Central memory CD8-positive, alpha-beta T cell (primary cell): ENCODE data around the gene DUOX1.

ENCODE experiments used
- ATAC-seq: fragments of 150-1000 bp; cut with Tn5 transposase; replicated peaks from 2 replicates; pipeline ENCODE4 v1.10.0; 2022; ENCODE audit warnings: mild to moderate bottlenecking, moderate FRiP score, moderate number of reproducible peaks; ENCODE audit not compliant: poor library complexity, severe bottlenecking; ENCODE audit errors: extremely low read depth
- DNase-seq, 2 donors: peaks; one replicate each; pipeline ENCODE4 v3.0.0; 2021; ENCODE audit warnings: low spot score in 2 of 2
- H3K27ac Mint-ChIP-seq: one replicate; pipeline ENCODE4 v1.8.0; 2022; ENCODE audit warnings: low read depth, mild to moderate bottlenecking, moderate library complexity, mixed read lengths
- H3K27me3 Mint-ChIP-seq: one replicate; pipeline ENCODE4 v1.8.0; 2022; ENCODE audit warnings: mixed read lengths
- H3K36me3 Mint-ChIP-seq: one replicate; pipeline ENCODE4 v1.8.0; 2022; ENCODE audit warnings: mild to moderate bottlenecking, moderate library complexity, mixed read lengths; ENCODE audit not compliant: insufficient read depth
- H3K4me1 Mint-ChIP-seq: one replicate; pipeline ENCODE4 v1.8.0; 2022; ENCODE audit warnings: mixed read lengths
- H3K4me3 Mint-ChIP-seq: one replicate; pipeline ENCODE4 v1.8.0; 2022; ENCODE audit warnings: mild to moderate bottlenecking, moderate library complexity, mixed read lengths
- H3K9me3 Mint-ChIP-seq: one replicate; pipeline ENCODE4 v1.8.0; 2022; ENCODE audit warnings: mixed read lengths

The DUOX1 gene

DNA sequence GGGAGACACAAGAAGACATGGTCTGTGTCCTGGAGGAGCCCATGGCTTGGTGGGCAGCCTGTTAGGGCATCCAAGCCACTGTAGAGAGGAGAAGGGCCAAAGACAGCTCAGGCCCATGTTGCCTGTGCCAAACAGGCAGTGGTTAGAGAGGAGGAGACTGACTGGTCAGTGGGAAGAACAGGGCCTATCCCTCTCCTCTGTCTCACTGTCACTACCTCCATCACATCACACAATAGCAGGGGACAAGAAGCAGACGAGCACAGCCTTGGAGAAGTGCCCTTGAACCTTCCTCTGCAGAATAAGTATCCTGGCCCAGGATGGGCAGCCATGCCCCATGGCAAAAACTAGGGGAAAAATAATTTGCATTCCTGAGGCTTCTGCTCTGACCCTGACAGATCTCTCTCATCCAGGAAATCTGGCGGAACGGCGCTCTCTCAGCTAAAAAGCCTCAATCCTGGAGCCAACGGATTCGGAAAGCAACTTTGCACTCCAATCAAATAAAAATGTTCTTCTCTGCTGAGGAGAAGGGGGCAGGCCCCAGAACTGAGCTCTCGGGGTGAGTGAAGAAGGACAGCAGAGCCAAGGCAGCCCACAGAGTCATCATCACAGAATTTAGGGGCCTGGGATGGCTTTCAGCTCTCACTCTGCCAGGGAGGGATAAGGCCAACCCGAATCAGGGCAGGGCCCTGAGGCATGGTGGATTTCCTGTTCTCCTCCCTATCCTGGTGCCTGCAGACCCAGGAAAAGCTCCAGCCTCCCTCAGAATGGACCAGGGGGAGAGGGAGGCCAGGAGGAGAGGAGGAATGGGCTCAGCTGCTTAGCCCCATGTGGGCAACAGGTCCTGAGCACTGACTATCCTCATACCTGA lies 56.3 kb downstream of the DUOX1 start:
- no peak for DNase-seq
- no peaks in the 10 kb centered on the region for H3K9me3 Mint-ChIP-seq
- no peak for ATAC-seq

DNA sequence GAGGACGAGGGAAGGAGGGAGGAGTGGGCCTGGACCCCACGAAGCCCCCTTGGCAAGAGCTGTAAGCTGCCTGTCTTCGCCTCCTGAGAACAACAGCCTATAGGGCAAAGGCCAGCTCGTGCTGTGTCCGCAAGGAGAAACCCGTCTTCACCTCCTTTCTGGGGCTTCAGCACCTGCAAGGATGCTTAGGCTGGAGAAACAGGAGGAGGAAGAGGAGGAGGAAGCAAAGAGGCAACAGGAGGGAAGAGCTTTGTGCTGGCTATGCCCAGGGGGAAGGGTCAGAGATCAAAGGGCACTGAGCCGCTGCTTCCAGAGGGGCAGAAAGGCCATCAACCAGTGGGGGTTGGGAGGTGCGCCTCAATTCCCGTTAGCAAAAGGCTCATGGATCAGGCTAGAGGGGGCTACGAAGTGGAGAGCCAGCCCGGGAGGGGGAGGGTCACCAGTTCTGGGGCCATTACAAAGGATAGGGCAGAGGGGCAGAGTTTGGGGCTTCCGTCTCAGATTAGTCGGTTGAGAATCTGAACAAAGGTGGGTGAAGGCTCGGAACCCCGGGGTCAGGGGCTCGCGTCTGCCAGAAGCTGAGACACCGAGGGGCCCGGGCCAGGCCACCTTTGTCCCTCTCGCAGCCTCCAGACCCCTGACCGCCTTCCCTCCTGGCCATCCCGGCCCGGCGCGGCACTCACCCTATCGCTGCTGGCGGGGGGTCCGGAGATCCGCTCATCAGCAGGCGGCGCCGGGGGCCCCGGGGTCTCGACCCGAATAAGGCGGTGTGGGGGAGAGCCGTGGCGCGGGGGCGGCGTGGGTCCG lies 57.2 kb downstream of the DUOX1 start:
- no peaks in the 10 kb centered on the region for H3K9me3 Mint-ChIP-seq
- H3K27ac Mint-ChIP-seq: peak overlapping the region; percentile 82
- H3K4me3 Mint-ChIP-seq: peak overlapping the region; percentile 90
- peaks cover 18% of the 10 kb centered on the region for H3K4me1 Mint-ChIP-seq
- ATAC-seq (no peak), DNase-seq (no peak)
- H3K36me3 Mint-ChIP-seq: peaks cover 9% of the 10 kb centered on the region
- peaks cover 19% of the 10 kb centered on the region for H3K27me3 Mint-ChIP-seq

More for the DNA sequence above, 56.3 kb downstream of the DUOX1 start:
- H3K36me3 Mint-ChIP-seq: peaks cover 9% of the 10 kb centered on the region
- peak overlapping the region; percentile 90 for H3K4me3 Mint-ChIP-seq
- H3K4me1 Mint-ChIP-seq: peaks cover 18% of the 10 kb centered on the region
- peak overlapping the region; percentile 82 for H3K27ac Mint-ChIP-seq
- peaks cover 19% of the 10 kb centered on the region for H3K27me3 Mint-ChIP-seq

DNA sequence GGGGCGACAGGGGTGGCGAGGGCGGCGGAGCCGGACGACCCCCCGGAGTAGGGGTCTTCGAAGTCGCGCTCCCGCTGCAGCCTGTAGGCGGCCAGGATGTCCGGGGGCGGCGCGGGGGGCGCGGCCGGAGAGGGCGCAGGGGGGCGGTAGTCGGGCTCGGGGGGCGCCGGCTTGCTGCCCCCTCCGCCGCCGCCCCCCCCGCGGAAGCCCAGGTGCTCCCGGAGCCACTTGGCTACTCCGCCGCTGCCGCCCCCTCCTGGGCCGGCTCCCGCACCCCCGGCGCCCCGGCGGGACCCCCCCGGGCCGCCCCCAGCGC lies 57.7 kb downstream of the DUOX1 start:
- Mint-ChIP-seq H3K36me3 (peaks cover 9% of the 10 kb centered on the region), H3K9me3 (no peaks in the 10 kb centered on the region), H3K27me3 (peaks cover 19% of the 10 kb centered on the region), H3K27ac (no peak overlapping the region), H3K4me3 (peak overlapping the region; percentile 87), H3K4me1 (peaks cover 18% of the 10 kb centered on the region)
- ATAC-seq: no peak
- no peak for DNase-seq

DNA sequence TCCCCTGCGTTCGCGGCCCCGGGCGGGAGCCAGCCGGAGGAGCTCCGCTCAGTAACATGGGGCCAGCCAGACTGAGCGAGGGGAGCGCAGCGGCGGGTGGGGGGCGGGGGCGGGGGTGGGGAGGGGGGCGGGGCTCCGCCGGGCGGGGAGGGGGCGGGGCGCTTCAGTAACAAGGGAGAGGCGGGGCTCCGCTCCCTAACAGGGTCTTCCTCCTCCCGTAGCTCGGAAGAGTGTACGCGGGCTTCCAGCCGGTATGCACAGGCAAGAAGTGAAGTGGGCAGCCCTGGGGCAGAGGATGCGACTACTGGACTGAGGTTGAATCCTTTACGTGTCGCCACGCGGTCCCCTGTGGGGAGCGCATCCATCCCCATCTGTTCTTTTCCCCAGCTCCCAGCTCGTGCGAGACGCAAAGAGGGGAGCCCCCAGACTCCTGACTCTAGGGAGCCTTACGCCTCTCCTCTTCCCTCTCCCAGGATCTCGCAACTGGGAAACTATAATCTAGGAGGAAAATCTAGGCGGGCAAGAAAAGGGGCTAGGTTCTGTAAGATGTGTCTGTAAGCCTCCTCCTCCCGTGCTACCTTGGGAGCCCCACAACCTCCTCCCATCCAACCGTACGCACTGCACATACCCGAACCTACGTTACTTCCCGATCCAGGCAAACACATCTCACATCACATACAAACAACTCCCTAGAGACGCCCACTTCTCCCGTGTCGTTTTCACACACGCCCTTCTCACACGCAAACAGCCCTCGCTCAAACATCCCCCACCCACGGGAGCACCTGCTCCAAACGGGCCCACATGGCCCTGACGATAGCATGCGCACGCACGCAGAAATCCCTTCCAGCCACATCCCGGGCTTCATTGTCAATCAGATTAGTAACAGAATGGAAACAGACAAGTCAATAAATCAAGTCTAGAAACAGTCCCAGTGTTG lies 58.4 kb downstream of the DUOX1 start, which contains the start of gene SHF:
SHF (minus strand) TSS at position 73 of the 937 bp plus-strand sequence; CDS start at position 58, 15 bp downstream.
- peaks cover 18% of the 10 kb centered on the region for H3K4me1 Mint-ChIP-seq
- DNase-seq: peak in 1 of 2 donors; percentile 34

DNA sequence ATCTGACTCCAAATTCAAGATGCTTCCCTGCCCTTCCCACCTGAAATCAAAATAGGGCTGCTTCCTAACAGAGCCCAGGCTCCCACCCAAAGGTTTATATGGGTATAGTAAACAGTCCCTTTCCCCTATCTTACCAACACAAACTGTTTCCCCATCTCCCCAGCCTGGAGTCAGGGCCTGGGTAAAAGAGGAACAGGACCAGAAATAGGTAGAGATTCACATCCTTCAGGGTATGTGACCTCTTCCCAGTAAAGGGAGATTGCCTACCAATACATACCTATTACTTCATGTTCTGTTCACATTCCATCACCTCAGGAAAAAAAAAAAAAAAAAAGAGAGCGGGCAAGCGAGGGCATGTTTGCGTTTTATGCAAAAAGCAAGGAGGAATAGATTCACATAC lies 67.7 kb downstream of the DUOX1 start:
- DNase-seq (no peak), ATAC-seq (no peak)
- H3K27me3 Mint-ChIP-seq: peaks cover 18% of the 10 kb centered on the region
- no peaks in the 10 kb centered on the region for H3K9me3 Mint-ChIP-seq
- H3K27ac Mint-ChIP-seq: no peak overlapping the region
- no peak overlapping the region for H3K4me3 Mint-ChIP-seq
- H3K4me1 Mint-ChIP-seq: peaks cover 5% of the 10 kb centered on the region
- peaks cover 5% of the 10 kb centered on the region for H3K36me3 Mint-ChIP-seq

More for the DNA sequence above, 58.4 kb downstream of the DUOX1 start, which contains the start of gene SHF:
- peaks cover 25% of the 10 kb centered on the region for H3K27me3 Mint-ChIP-seq
- peak; percentile 57 for ATAC-seq
- H3K36me3 Mint-ChIP-seq: peaks cover 9% of the 10 kb centered on the region
- H3K9me3 Mint-ChIP-seq: no peaks in the 10 kb centered on the region
- H3K4me3 Mint-ChIP-seq: peak within 1 kb of the TSS; percentile 90
- peak within 1 kb of the TSS; percentile 94 for H3K27ac Mint-ChIP-seq

DNA sequence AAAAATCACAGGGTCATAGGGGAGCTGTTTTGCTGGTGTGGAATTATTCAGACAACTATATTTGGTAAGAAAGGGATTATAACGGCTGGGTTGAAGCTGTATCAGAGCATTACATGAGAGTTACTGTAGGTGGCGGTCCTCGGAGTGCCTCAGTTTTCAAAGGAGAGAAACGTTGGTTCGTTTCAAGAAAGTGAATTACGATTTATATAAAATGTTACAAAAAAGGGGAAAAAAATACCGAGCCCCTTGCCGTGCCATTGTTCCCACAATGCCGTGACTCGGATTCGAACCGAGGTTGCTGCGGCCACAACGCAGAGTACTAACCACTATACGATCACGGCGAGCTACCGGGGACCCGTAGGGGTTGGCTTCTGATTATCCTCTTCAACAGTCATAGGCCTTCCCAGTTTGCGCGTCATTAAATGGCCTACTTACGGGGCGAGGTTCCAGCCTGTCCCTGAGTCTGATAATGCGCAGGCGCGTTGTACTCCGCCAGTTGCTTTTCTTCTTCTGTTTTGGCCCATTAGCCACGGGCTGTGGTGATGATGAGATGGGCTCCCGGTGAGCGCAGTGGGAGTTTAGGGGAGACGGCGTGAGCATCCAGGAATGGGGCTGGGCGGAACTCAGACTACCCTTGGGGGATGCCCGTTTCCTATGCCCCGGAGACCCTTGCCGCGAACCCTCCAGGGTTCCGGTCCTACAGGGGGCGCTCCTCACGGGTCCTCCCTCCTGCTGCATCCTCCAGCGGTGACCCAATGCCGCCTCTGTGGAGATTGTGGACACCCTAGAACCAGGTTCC lies 68.7 kb downstream of the DUOX1 start:
- H3K27me3 Mint-ChIP-seq: peaks cover 8% of the 10 kb centered on the region
- no peak overlapping the region for H3K27ac Mint-ChIP-seq
- H3K4me1 Mint-ChIP-seq: peaks cover 5% of the 10 kb centered on the region
- H3K36me3 Mint-ChIP-seq: peaks cover 5% of the 10 kb centered on the region
- no peak overlapping the region for H3K4me3 Mint-ChIP-seq
- ATAC-seq (peak; percentile 60), DNase-seq (peak; percentile 98 to 99)
- H3K9me3 Mint-ChIP-seq: no peaks in the 10 kb centered on the region

DNA sequence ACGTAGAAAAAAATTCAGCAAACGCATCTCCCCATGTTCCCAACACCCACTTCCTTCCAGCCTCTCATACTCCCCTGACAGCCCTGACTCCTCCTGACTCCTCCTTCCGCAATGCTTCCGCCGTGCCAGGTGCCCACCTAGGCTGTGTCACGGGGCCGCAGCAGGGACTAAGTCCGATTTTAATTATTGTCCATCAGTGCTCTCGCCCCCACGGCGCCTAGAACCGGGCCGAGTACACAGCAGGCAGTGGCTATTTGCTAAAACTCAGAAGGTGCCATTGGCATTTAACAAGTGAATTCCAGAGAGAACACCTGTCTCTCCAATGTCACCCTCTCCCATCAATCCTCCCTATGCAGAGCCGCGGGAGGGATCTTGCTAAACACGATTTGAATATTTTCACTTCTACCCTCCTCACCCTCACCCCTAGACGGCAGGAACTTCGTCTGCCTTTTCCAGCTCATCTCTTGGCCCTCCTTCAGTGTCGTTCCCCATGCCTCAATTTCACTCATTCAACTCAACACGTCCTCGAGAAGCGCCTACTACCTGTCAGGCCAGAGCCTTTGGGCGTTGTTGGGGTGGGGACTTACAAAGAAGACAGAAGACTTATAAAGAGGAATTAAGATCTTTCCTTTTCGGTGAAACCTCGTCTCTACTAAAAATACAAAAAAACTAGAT lies 69.5 kb downstream of the DUOX1 start:
- Mint-ChIP-seq H3K9me3 (no peaks in the 10 kb centered on the region), H3K36me3 (peaks cover 6% of the 10 kb centered on the region), H3K27ac (no peak overlapping the region), H3K4me1 (peaks cover 5% of the 10 kb centered on the region), H3K4me3 (no peak overlapping the region), H3K27me3 (peaks cover 7% of the 10 kb centered on the region)
- ATAC-seq (no peak), DNase-seq (no peak)

DNA sequence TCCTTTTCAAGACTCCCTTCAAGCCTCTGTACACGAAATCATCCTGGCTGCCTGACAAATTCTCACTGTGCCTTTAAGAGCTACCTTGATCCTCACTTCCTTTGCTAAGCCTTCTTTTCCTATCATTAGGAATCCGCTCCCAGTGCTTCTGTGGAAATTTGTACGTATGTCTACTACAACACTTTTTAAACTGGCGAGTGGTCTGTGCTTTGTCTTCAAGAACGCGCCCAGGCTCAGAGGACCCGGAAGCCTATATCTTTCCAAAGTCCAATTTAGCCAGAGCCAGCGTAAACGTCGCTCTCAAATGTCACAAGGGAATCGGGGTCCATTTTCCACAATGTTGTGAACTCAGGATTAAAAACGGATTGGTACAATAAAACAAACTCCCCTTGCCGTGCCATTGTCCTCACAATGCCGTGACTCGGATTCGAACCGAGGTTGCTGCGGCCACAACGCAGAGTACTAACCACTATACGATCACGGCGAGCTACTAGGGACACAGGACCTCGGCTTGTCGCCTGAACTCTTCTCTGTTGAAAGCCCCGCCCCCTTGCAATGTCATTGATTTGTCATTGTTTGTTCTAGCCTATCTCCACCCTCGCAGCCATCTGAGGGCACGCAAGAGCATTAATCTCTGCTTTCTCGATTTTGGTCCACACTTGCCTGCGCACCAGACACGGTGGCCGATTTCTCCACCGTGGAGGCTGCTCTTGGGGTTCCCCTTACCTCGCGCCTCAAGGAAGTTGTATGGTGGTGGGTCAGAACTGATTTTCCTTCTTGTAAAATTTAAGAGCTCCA lies 70.4 kb downstream of the DUOX1 start:
- peaks cover 6% of the 10 kb centered on the region for H3K36me3 Mint-ChIP-seq

DNA sequence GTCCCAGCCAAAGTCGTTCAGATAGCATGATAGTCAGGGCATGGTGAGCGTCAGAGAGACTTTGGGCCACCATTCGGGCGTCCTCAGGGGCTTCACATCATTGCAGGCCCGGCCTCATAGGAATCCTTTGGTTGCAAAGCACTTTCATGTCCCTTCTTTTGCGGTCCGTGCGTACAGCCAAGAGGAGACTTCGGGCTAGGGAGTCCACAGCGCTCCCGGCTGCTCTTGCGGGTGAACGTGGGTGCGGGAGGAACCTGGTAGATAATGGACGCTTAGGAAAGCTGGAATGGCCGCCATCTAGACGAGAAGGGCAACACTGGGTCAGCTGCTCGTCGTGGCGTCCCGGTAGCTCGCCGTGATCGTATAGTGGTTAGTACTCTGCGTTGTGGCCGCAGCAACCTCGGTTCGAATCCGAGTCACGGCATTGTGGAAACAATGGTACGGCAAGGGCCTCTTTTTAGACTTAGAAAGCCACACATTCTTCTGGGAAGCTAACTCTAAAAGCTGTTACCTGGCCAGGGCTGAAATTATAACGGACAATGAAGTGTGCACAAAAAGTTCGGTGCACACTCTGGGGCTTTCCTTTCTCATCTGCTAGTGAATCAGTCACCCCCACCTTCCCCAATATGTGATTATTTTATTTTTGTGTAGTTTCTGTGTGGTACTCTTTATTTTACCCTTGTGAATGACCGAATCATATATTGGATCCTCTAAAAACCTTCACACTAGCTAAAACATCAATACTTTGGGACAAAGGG lies 71.2 kb downstream of the DUOX1 start:
- H3K4me3 Mint-ChIP-seq: no peak overlapping the region
- peaks cover 5% of the 10 kb centered on the region for H3K4me1 Mint-ChIP-seq
- H3K27me3 Mint-ChIP-seq: peaks cover 7% of the 10 kb centered on the region

More for the DNA sequence above, 70.4 kb downstream of the DUOX1 start:
- H3K4me1 Mint-ChIP-seq: peaks cover 5% of the 10 kb centered on the region
- H3K9me3 Mint-ChIP-seq: no peaks in the 10 kb centered on the region
- ATAC-seq (peak; percentile 69), DNase-seq (peak; percentile 98 to 99)
- no peak overlapping the region for H3K27ac Mint-ChIP-seq
- H3K4me3 Mint-ChIP-seq: no peak overlapping the region
- H3K27me3 Mint-ChIP-seq: peaks cover 7% of the 10 kb centered on the region

DNA sequence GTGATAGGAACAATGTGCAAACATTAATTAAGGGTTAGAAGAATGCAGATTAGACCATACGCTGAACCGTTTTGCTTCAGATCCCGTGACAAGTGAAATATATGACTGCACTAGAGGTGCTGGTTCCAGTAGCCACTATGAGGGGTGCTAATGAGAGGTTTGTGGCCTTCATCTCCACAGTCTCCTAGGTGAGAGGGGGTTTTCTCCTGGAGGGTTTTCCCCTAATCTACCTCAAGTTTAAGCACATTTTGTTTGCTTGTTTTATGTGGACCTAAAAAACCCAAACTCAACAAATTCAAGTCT lies 71.7 kb downstream of the DUOX1 start:
- peaks cover 4% of the 10 kb centered on the region for H3K36me3 Mint-ChIP-seq
- H3K9me3 Mint-ChIP-seq: no peaks in the 10 kb centered on the region
- H3K4me1 Mint-ChIP-seq: peaks cover 5% of the 10 kb centered on the region
- no peak overlapping the region for H3K4me3 Mint-ChIP-seq
- peaks cover 10% of the 10 kb centered on the region for H3K27me3 Mint-ChIP-seq
- no peak overlapping the region for H3K27ac Mint-ChIP-seq
- DNase-seq (no peak), ATAC-seq (no peak)

More for the DNA sequence above, 71.2 kb downstream of the DUOX1 start:
- ATAC-seq (peak; percentile 14), DNase-seq (peak; percentile 64 to 65)
- Mint-ChIP-seq H3K9me3 (no peaks in the 10 kb centered on the region), H3K27ac (no peak overlapping the region), H3K36me3 (peaks cover 4% of the 10 kb centered on the region)
